Renal cortex interstitium (tissue), 15 donors: Measurements from ENCODE around the gene GYPB. TPM values are rescaled to one million over a fixed set of nuclear protein-coding genes. Genes with fewer than 3 reads are reported as not detected.
"Not testable (repeated sequence)": the region's sequence is repeated elsewhere in the genome, so short reads cannot be mapped to it uniquely, and the experiment has no call there.

Experiments used
- DNase-seq, 11 donors: peaks; one replicate each; pipeline ENCODE4 v3.0.0-alpha.2; 2013; ENCODE audit warnings: low read depth in 9 of 11, low spot score in 4 of 11; ENCODE audit errors: extremely low read depth in 1 of 11
- long read RNA-seq, 16 experiments: transcript quantifications; one replicate each; lab custom pipeline, GENCODE V29; 2026
- polyA plus RNA-seq, 3 donors: library from polyadenylated mRNA; unstranded; fragments of 120-200 nt; gene quantifications; one replicate each; pipeline ENCODE4 v1.2.1, GENCODE V29; 2013; ENCODE audit not compliant: insufficient read length in 3 of 3

GYPB gene
- polyA plus RNA-seq: 1 to 10 TPM; 1.0 to 4.5 (median 1.2) TPM
- long read RNA-seq, donor 1, partial matches to known transcripts: 0 of 2 reads
- long read RNA-seq, donor 1, other reads (novel, unspliced or antisense): 0 of 2 reads
- long read RNA-seq, donor 2, partial matches to known transcripts: 0 of 1 reads
- long read RNA-seq, donor 2, other reads (novel, unspliced or antisense): 0 of 1 reads
- long read RNA-seq, donor 3, partial matches to known transcripts: 0 of 6 reads
- long read RNA-seq, donor 3, other reads (novel, unspliced or antisense): 0 of 6 reads
- long read RNA-seq, donor 4, partial matches to known transcripts: 0 of 2 reads
- long read RNA-seq, donor 4, other reads (novel, unspliced or antisense): 0 of 2 reads
- long read RNA-seq, donor 5: 0 reads
- long read RNA-seq, donor 6, partial matches to known transcripts: 0 of 1 reads
- long read RNA-seq, donor 6, other reads (novel, unspliced or antisense): 0 of 1 reads
- long read RNA-seq, donor 7, partial matches to known transcripts: 0 of 2 reads
- long read RNA-seq, donor 7, other reads (novel, unspliced or antisense): 0 of 2 reads
- long read RNA-seq, donor 8: 0 reads
- long read RNA-seq, donor 9: 0 reads
- long read RNA-seq, donor 10, partial matches to known transcripts: 0 of 1 reads
- long read RNA-seq, donor 10, other reads (novel, unspliced or antisense): 0 of 1 reads
- long read RNA-seq, donor 11, partial matches to known transcripts: 0 of 1 reads
- long read RNA-seq, donor 11, other reads (novel, unspliced or antisense): 0 of 1 reads
- long read RNA-seq, donor 12: 0 reads
- long read RNA-seq, donor 13: 0 reads
- long read RNA-seq, donor 14, partial matches to known transcripts: 0 of 1 reads
- long read RNA-seq, donor 14, other reads (novel, unspliced or antisense): 0 of 1 reads
- long read RNA-seq, donor 15, partial matches to known transcripts: 0 of 2 reads
- long read RNA-seq, donor 15, other reads (novel, unspliced or antisense): 0 of 2 reads
- long read RNA-seq, donor 16, partial matches to known transcripts: 0 of 3 reads
- long read RNA-seq, donor 16, other reads (novel, unspliced or antisense): 0 of 3 reads

DNA sequence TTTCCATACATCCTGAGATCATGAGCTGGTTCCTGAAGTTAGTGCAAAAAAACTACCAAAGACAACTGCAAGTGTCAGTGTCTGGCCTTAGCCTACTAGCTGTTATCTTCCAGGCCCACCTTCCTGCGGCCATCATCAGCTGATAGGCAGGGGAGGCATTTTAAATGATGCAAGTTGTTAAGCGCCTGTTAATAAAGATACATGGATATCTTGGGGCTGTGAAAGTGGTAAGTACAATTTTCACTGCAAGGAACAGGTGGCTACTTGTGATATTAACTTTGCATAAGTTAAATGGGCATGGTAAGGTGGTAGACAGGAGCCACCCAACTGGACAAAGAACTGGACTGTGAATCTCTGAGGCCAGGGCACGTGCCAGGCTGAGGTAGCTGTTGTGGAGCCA, at the start of gene GYPB:
Gene GYPB, minus strand, starts transcription at position 104 of the 400 bp plus-strand sequence. Its CDS starts 93 bp downstream, at position 11.
- DNase-seq: not testable (repeated sequence)

DNA sequence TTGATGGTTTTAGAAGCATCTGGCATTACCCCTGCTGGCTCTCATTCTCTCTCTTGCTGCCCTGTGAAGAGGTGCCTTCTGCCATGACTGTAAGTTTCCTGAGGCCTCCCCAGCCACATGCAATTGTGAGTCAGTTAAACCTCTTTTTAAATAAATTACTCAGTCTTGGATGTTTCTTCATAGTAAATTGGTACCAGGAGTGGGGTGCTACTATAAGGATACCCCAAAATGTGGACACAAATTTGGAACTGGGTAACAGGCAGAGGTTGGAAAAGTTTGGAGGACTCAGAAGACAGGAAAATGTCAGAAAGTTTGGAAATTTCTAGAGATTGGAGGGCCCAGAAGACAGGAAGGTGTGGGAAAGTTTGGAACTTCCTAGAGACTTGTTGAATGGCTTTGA, 42.4 kb upstream of the GYPB start:
- DNase-seq: not testable (repeated sequence)

GRCh38 chr4:144060234-144060859, 41.2 kb upstream of the GYPB start:
- not testable (repeated sequence) for DNase-seq

- no peak for DNase-seq
Observed at GRCh38 chr4:144056800-144057199, 37.6 kb upstream of the GYPB start.

GRCh38 chr4:144055336-144055735, 36.2 kb upstream of the GYPB start:
- not testable (repeated sequence) for DNase-seq

DNA sequence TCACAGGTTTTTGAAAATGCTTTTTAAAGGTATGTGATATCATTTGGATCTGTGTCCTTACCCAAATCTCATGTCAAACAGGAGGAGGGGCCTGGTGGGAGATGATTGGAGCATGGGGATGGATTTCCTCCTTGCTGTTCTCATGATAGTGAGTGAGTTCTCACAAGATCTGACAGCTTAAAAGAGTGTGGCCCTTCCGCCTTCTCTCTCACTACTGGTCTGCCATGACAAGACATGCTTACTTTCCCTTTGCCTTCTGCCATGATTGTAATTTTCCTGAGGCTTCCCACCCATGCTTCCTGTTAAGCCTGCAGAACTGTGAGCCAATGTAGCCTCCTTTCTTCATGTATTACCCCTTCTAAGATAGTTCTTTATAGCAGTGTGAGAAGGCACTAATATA, 32.3 kb upstream of the GYPB start:
- DNase-seq: not testable (repeated sequence)

- not testable (repeated sequence) for DNase-seq
Observed at GRCh38 chr4:144050631-144051030, 31.5 kb upstream of the GYPB start.

GRCh38 chr4:144049495-144050424, 30.6 kb upstream of the GYPB start:
- DNase-seq: not testable (repeated sequence)

DNA sequence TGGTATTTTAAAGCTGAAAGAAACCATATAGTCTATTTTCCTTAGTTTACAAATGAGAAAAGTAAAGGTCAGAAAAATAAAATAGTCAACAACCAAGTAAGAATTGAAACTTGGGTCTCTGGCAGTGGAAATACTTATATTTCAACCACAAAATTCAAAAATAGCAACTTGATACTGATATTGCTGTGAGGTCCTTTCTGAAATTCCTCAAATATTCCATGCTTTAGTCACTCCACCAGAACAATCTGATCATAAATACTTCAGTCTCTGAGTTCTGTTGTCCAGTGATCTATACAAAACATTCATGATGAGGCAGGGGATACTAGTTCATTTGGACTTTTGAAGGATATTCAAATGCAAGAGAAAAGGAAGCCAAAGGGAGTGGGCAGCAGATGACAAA, 25.8 kb upstream of the GYPB start:
- not testable (repeated sequence) for DNase-seq

DNA sequence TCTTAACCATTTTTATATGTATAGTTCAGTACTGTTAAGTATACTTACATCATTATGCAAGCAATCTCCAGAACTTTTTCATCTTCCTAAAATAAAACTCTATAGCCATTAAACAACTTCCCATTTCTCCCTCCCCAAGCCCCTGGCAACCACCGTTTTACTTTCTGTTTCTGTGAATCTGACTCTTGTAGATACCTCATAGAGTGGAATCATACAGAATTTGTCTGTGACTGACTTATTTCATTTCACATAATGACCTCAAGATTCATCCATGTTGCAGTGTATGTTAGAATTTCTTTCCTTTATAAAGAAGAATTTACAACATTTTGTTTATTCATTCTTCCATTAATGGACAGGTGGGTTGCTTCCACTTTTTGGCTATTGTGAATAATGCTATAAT, 13.4 kb upstream of the GYPB start:
- DNase-seq: not testable (repeated sequence)

GRCh38 chr4:144031875-144032274, 12.7 kb upstream of the GYPB start:
- DNase-seq: not testable (repeated sequence)

DNA sequence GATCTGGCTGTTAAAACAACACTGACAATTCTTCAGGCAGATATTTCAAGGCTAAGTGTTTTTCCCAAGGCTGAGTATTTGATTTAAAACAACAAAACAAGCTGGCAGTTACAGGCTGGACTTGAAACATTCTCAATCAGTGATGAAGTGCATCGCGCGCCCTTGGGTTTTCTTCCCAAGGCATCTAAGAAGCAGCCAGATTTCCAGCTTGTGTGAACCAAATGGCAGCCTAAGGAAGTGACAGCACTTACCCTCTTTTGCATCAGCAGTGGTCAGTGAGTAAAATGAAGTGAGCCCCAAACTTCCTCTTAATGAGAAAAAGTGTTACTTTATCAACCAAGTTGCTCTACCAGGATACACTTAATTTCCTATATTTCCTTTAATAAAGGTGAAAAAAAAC, 12.2 kb upstream of the GYPB start:
- DNase-seq: not testable (repeated sequence)

- not testable (repeated sequence) for DNase-seq
Observed at GRCh38 chr4:144030708-144031107, 11.5 kb upstream of the GYPB start.

DNA sequence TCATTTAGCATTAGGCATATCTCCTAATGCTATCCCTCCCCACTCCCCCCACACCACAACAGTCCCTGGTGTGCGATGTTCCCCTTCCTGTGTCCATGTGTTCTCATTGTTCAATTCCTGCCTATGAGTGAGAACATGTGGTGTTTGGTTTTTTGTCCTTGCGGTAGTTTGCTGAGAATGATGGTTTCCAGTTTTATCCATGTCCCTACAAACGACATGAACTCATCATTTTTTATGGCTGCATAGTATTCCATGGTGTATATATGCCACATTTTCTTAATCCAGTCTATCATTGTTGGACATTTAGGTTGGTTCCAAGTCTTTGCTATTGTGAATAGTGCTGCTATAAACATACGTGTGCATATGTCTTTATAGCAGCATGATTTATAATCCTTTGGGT, 7.5 kb upstream of the GYPB start:
- not testable (repeated sequence) for DNase-seq

GRCh38 chr4:144024399-144025053, 5.3 kb upstream of the GYPB start:
- not testable (repeated sequence) for DNase-seq

DNA sequence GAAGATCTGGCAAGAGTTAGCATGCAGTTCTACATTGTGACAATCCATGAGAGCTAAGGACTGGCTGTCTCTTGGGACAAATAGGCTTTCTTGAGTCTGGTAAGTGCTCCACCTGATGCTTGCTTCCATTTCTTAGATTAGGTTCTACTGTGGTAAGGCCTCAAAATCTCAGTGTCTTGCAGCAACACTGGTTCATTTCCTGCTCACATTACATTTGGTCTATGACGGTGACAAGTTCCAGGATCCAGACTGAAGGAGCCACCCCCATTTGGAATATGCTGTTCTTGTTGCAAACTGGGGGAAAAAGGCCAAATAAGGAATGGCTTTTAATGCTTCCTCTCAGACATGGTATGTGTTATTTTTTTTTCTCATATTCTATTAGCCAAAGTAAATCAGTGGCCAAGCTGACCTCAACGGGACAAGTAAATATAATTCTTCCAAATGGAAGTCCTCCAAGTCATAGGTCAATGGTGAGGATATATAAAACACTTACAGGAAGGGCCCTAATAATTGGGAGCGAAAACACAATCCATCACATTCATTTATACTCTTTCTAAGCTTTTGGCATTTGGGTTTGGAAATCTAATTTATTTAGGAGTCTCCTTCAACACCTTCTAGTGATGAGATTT, 3.7 kb upstream of the GYPB start:
- DNase-seq: peak in 10 of 11 donors; percentile 6 to 46 (median 22)
